GM23338 (cell line): ENCODE results near the gene NFIA. TPM values are rescaled to one million over a fixed set of nuclear protein-coding genes. Genes with fewer than 3 reads are reported as not detected.

Experiments
- ATAC-seq: fragments of 200-7000 bp; cut with Tn5 transposase; 3 replicates; pipeline ENCODE4 v1.9.1; 2020
- DNase-seq: peaks from one replicate; pipeline ENCODE4 v3.0.0-alpha.2; 2015; ENCODE audit warnings: low spot score
- H2AFZ ChIP-seq: fragments of 200-600 bp; sonication (generic); 2 replicates; pipeline ENCODE4 v1.8.0; 2016; ENCODE audit warnings: antibody characterized with exemption, mild to moderate bottlenecking, moderate library complexity
- H3F3A ChIP-seq: fragments of 200-600 bp; sonication (generic); replicated peaks from 2 replicates; pipeline ENCODE4 v1.8.0; 2017; ENCODE audit warnings: antibody characterized with exemption, mixed run types, low read depth
- H3K27ac ChIP-seq: fragments of 200-600 bp; sonication (generic); 2 replicates; pipeline ENCODE4 v1.6.1; 2016; ENCODE audit warnings: low read depth
- H3K27me3 ChIP-seq: fragments of 200-600 bp; sonication (generic); 2 replicates; pipeline ENCODE4 v1.8.0; 2016; ENCODE audit warnings: mild to moderate bottlenecking, mixed run types, moderate library complexity; ENCODE audit not compliant: insufficient read depth
- H3K36me3 ChIP-seq: fragments of 200-600 bp; sonication (generic); 2 replicates; pipeline ENCODE4 v1.8.0; 2016; ENCODE audit warnings: mild to moderate bottlenecking; ENCODE audit not compliant: insufficient read depth
- H3K4me1 ChIP-seq: fragments of 200-600 bp; sonication (generic); 2 replicates; pipeline ENCODE4 v1.8.0; 2016; ENCODE audit warnings: mild to moderate bottlenecking, moderate library complexity; ENCODE audit not compliant: insufficient read depth
- H3K4me2 ChIP-seq: fragments of 200-600 bp; sonication (generic); 2 replicates; pipeline ENCODE4 v1.7.1; 2017; ENCODE audit warnings: mixed run types
- H3K4me3 ChIP-seq: fragments of 200-600 bp; sonication (generic); 2 replicates; pipeline ENCODE4 v1.6.1; 2016; ENCODE audit warnings: mixed run types
- H3K79me2 ChIP-seq: fragments of 200-600 bp; sonication (generic); replicated peaks from 2 replicates; pipeline ENCODE4 v1.8.0; 2017; ENCODE audit warnings: mild to moderate bottlenecking; ENCODE audit not compliant: insufficient read depth
- H3K9me2 ChIP-seq: fragments of 200-600 bp; sonication (generic); 2 replicates; pipeline ENCODE4 v1.8.0; 2017; ENCODE audit not compliant: insufficient read depth
- H4K20me1 ChIP-seq: fragments of 200-600 bp; sonication (generic); replicated peaks from 2 replicates; pipeline ENCODE4 v1.8.0; 2017; ENCODE audit warnings: mild to moderate bottlenecking; ENCODE audit not compliant: insufficient read depth
- H3K27ac Mint-ChIP-seq: 2 replicates; pipeline ENCODE4 v1.8.0; 2020; ENCODE audit warnings: inconsistent platforms, mild to moderate bottlenecking, moderate library complexity, mixed read lengths
- H3K27me3 Mint-ChIP-seq: 3 replicates; pipeline ENCODE4 v1.8.0; 2022; ENCODE audit warnings: low read depth, mild to moderate bottlenecking, moderate library complexity, mixed read lengths, inconsistent platforms; ENCODE audit not compliant: insufficient read depth, poor library complexity
- H3K36me3 Mint-ChIP-seq: 3 replicates; pipeline ENCODE4 v1.8.0; 2021; ENCODE audit warnings: low read depth, mild to moderate bottlenecking, inconsistent platforms, moderate library complexity, mixed read lengths
- H3K4me1 Mint-ChIP-seq: 3 replicates; pipeline ENCODE4 v1.8.0; 2020; ENCODE audit warnings: mild to moderate bottlenecking, inconsistent platforms, mixed read lengths
- H3K4me3 Mint-ChIP-seq: 3 replicates; pipeline ENCODE4 v1.8.0; 2021; ENCODE audit warnings: moderate library complexity, mild to moderate bottlenecking, inconsistent platforms, mixed read lengths
- H3K9me3 Mint-ChIP-seq: 3 replicates; pipeline ENCODE4 v1.8.0; 2020; ENCODE audit warnings: moderate library complexity, mild to moderate bottlenecking, inconsistent platforms, mixed read lengths
- CTCF ChIP-seq, 2 experiments: fragments of 200-600 bp in 1 of 2; sonication (generic) in 1 of 2; conservative IDR thresholded peaks; 2 replicates each; pipeline versions ENCODE4 v1.5.1 to v1.6.1; 2016 to 2017; ENCODE audit warnings: antibody characterized with exemption in 2 of 2, low read depth in 2 of 2, mild to moderate bottlenecking in 2 of 2, moderate library complexity in 1 of 2
- EZH2phosphoT487 ChIP-seq: fragments of 200-600 bp; sonication (generic); IDR thresholded peaks from one replicate; pipeline ENCODE4 v1.8.1; 2018; ENCODE audit warnings: antibody characterized with exemption; ENCODE audit not compliant: unreplicated experiment
- JUNB ChIP-seq: IDR thresholded peaks from one replicate; pipeline ENCODE4 v1.6.1; 2016; ENCODE audit warnings: antibody characterized with exemption; ENCODE audit not compliant: unreplicated experiment
- NANOG ChIP-seq: IDR thresholded peaks from 2 replicates; pipeline ENCODE4 v1.6.1; 2016; ENCODE audit warnings: antibody characterized with exemption, borderline replicate concordance
- POLR2AphosphoS5 ChIP-seq: IDR thresholded peaks from 2 replicates; pipeline ENCODE4 v1.6.1; 2016; ENCODE audit warnings: antibody characterized with exemption, low read depth
- REST ChIP-seq: IDR thresholded peaks from one replicate; pipeline ENCODE4 v1.6.1; 2018; ENCODE audit warnings: antibody characterized with exemption; ENCODE audit not compliant: unreplicated experiment
- STAT1 ChIP-seq: IDR thresholded peaks from one replicate; pipeline ENCODE4 v1.6.1; 2016; ENCODE audit warnings: antibody characterized with exemption; ENCODE audit not compliant: unreplicated experiment
- ZNF114 ChIP-seq: fragments of 250-450 bp; sonication (Bioruptor Pico); IDR thresholded peaks from 2 replicates; pipeline ENCODE4 v1.5.0; 2020; ENCODE audit warnings: mild to moderate bottlenecking, moderate library complexity
- ZNF331 ChIP-seq: fragments of 250-450 bp; sonication (Bioruptor Pico); IDR thresholded peaks from 2 replicates; pipeline ENCODE4 v1.5.0; 2020; ENCODE audit warnings: low read depth, mild to moderate bottlenecking, moderate library complexity
- ZNF462 ChIP-seq: fragments of 250-450 bp; sonication (Bioruptor Pico); IDR thresholded peaks from 2 replicates; pipeline ENCODE4 v1.5.0; 2020; ENCODE audit warnings: mild to moderate bottlenecking, moderate library complexity
- polyA plus RNA-seq: library from polyadenylated mRNA; unstranded; fragments of >200 nt; fragmentation: Nextera tagmentation; extraction: Ambion mirVana; gene quantifications from 2 replicates; pipeline ENCODE4 v1.2.1, GENCODE V29; 2016
- total RNA-seq: library from RNA; depleted of rRNA; stranded (reverse); fragments of >200 nt; shearing (Covaris generic); gene quantifications from 2 replicates; pipeline ENCODE4 v1.2.3, GENCODE V29; 2014

The NFIA gene
- total and polyA plus RNA-seq, 2 experiments from 2014 or later = 0.97 to 2.3 TPM

GRCh38 chr1:61332796-61333195, 250.4 kb downstream of the NFIA start (continued):
- TF ChIP-seq REST = no peak
- TF ChIP-seq NANOG = no peak
- no peak for TF ChIP-seq ZNF331 (CRISPR knock-in tag)
- TF ChIP-seq ZNF114 (CRISPR knock-in tag) = no peak
- TF ChIP-seq JUNB = no peak

GRCh38 chr1:61334718-61335589, 252.6 kb downstream of the NFIA start:
- H3K36me3 ChIP-seq = no peaks in the 10 kb centered on the region
- no peaks in the 10 kb centered on the region for H4K20me1 ChIP-seq
- H3F3A ChIP-seq = no peaks in the 10 kb centered on the region
- DNase-seq = no peak
- H3K4me3 ChIP-seq = no peak overlapping the region
- peaks cover 3% of the 10 kb centered on the region for H3K27me3 Mint-ChIP-seq
- no peak overlapping the region for H3K4me3 Mint-ChIP-seq
- no peaks in the 10 kb centered on the region for H3K9me2 ChIP-seq
- H3K27ac ChIP-seq = no peak overlapping the region
- peaks cover 23% of the 10 kb centered on the region for H3K4me1 ChIP-seq
- TF ChIP-seq EZH2phosphoT487 (no peak), STAT1 (no peak), ZNF331 (CRISPR knock-in tag) (no peak), NANOG (no peak), POLR2AphosphoS5 (no peak), JUNB (no peak), CTCF (conservative IDR thresholded peaks at IDR 0.05; ENCODE audit: low read depth in 2 of 2) (no peak), ZNF462 (CRISPR knock-in tag) (no peak)
- H3K9me3 Mint-ChIP-seq = no peaks in the 10 kb centered on the region
- peaks cover 25% of the 10 kb centered on the region for H3K4me1 Mint-ChIP-seq
- H3K79me2 ChIP-seq = no peaks in the 10 kb centered on the region
- H3K27me3 ChIP-seq = no peaks in the 10 kb centered on the region
- H3K36me3 Mint-ChIP-seq = no peaks in the 10 kb centered on the region
- no peak overlapping the region for H2AFZ ChIP-seq
- ATAC-seq = no peak
- no peak overlapping the region for H3K4me2 ChIP-seq
- H3K27ac Mint-ChIP-seq = no peak overlapping the region
